ENCODE measurements around the gene MYOG. TPM values are rescaled to one million over a fixed set of nuclear protein-coding genes. Genes with fewer than 3 reads are reported as not detected.

MYOG gene
- polyA plus RNA-seq, 1 donor (not counting 4 experiments of a cell fraction or from before 2014, with no cell fraction given): not detected

DNA sequence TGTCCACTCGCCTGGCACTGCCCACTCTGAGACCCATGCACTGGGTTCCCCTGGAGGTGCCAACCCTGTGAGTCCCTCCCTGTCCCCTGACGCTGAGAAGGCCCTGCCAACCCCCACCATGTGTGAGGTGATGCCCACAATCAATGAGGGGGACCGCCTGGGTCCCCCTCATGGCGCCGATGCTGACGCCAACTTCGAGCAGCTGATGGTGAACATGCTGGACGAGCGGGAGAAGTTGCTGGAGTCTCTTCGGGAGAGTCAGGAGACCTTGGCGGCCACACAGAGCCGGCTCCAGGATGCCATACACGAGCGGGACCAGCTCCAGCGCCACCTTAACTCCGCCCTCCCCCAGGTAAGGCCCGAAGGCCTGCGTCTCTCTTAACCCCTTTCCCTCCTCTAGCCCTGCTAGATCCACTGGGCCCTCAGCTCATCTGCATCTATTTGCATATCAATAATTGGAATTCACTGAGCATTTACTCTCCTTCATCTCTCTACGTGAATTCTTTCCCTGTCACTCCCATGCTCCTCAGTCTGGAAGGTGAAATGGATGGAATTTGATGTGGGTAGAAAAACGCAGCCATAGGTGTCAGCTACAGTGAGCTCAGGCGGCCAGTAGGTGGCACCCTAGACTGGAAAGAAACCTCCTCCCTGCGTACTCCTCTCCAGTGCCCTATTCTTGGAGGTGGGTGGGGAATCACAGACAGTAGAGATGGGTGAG lies 46.8 kb downstream of the MYOG start:
- peak overlapping the region; percentile 15 for H3K4me2 ChIP-seq (ENCODE audit: control insufficient read depth, extremely low read depth, insufficient read depth, low read depth, low read length)
- peaks cover 5% of the 10 kb centered on the region for H4K20me1 ChIP-seq (ENCODE audit: control insufficient read depth, extremely low read depth, insufficient read depth, low read length)
- no peak overlapping the region for H2AFZ ChIP-seq (ENCODE audit: control insufficient read depth, low read length)
- no peak for TF ChIP-seq EZH2 (IDR thresholded peaks at IDR 0.05; ENCODE audit: low read length)
- TF ChIP-seq, protein P1, sequence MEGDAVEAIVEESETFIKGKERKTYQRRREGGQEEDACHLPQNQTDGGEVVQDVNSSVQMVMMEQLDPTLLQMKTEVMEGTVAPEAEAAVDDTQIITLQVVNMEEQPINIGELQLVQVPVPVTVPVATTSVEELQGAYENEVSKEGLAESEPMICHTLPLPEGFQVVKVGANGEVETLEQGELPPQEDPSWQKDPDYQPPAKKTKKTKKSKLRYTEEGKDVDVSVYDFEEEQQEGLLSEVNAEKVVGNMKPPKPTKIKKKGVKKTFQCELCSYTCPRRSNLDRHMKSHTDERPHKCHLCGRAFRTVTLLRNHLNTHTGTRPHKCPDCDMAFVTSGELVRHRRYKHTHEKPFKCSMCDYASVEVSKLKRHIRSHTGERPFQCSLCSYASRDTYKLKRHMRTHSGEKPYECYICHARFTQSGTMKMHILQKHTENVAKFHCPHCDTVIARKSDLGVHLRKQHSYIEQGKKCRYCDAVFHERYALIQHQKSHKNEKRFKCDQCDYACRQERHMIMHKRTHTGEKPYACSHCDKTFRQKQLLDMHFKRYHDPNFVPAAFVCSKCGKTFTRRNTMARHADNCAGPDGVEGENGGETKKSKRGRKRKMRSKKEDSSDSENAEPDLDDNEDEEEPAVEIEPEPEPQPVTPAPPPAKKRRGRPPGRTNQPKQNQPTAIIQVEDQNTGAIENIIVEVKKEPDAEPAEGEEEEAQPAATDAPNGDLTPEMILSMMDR (optimal IDR thresholded peaks at IDR 0.05 in 1 of 3, IDR thresholded peaks at IDR 0.05 in 1 of 3, conservative IDR thresholded peaks at IDR 0.05 in 1 of 3; ENCODE audit: extremely low read depth in 1 of 3, insufficient read depth in 2 of 3, low read length in 3 of 3): peak; percentile 93 to 98 (median 97)
- dilution Hi-C loops (cut with MboI; ENCODE audit: extremely low pct_ligation_motif_present, low sequenced_read_pairs): loop anchor here (25.0 kb wide), 1 partner anchor 223 kb away; no protein-coding TSS in a partner anchor
- H3K9ac ChIP-seq (ENCODE audit: control insufficient read depth, extremely low read depth, insufficient read depth, low read length): no peak overlapping the region
- DNase-seq (ENCODE audit: low read depth, low spot score) (no peak), FAIRE-seq (peak; percentile 81)
- no peak overlapping the region for H3K27ac ChIP-seq (ENCODE audit: control insufficient read depth, insufficient read depth, low read length)
- peaks cover 23% of the 10 kb centered on the region for H3K4me1 ChIP-seq (ENCODE audit: control insufficient read depth, extremely low read depth, insufficient read depth, low read length)
- H3K4me3 ChIP-seq (ENCODE audit: control insufficient read depth in 2 of 3, extremely low read depth in 1 of 3, insufficient read depth in 2 of 3, low read depth in 1 of 3, low read length in 3 of 3): no peak overlapping the region
- H3K79me2 ChIP-seq (ENCODE audit: control insufficient read depth, insufficient read depth, low read length): no peaks in the 10 kb centered on the region
- no peaks in the 10 kb centered on the region for H3K36me3 ChIP-seq (ENCODE audit: control insufficient read depth in 2 of 2, extremely low read depth in 1 of 2, insufficient read depth in 2 of 2, low read length in 2 of 2)
- H3K27me3 ChIP-seq (ENCODE audit: control insufficient read depth, extremely low read depth, insufficient read depth, low read length): peaks cover 5% of the 10 kb centered on the region
- no peaks in the 10 kb centered on the region for H3K9me3 ChIP-seq (ENCODE audit: control insufficient read depth, low read depth, low read length)
- H3K9me1 ChIP-seq (ENCODE audit: control insufficient read depth, extremely low read depth, insufficient read depth, low read length): no peaks in the 10 kb centered on the region

- H3K4me3 ChIP-seq (ENCODE audit: control insufficient read depth in 2 of 3, extremely low read depth in 1 of 3, insufficient read depth in 2 of 3, low read depth in 1 of 3, low read length in 3 of 3): no peak overlapping the region
- H4K20me1 ChIP-seq (ENCODE audit: control insufficient read depth, extremely low read depth, insufficient read depth, low read length): peaks cover 5% of the 10 kb centered on the region
- H3K4me2 ChIP-seq (ENCODE audit: control insufficient read depth, extremely low read depth, insufficient read depth, low read depth, low read length): no peak overlapping the region
- H3K9me1 ChIP-seq (ENCODE audit: control insufficient read depth, extremely low read depth, insufficient read depth, low read length): no peaks in the 10 kb centered on the region
- peaks cover 5% of the 10 kb centered on the region for H3K27me3 ChIP-seq (ENCODE audit: control insufficient read depth, extremely low read depth, insufficient read depth, low read length)
- no peak overlapping the region for H2AFZ ChIP-seq (ENCODE audit: control insufficient read depth, low read length)
- no peak overlapping the region for H3K9ac ChIP-seq (ENCODE audit: control insufficient read depth, extremely low read depth, insufficient read depth, low read length)
- DNase-seq (ENCODE audit: low read depth, low spot score): peak; percentile 83
- no peaks in the 10 kb centered on the region for H3K36me3 ChIP-seq (ENCODE audit: control insufficient read depth in 2 of 2, extremely low read depth in 1 of 2, insufficient read depth in 2 of 2, low read length in 2 of 2)
- H3K4me1 ChIP-seq (ENCODE audit: control insufficient read depth, extremely low read depth, insufficient read depth, low read length): peaks cover 23% of the 10 kb centered on the region
- dilution Hi-C loops (cut with MboI; ENCODE audit: extremely low pct_ligation_motif_present, low sequenced_read_pairs): loop anchor here (25.0 kb wide), 1 partner anchor 224 kb away; no protein-coding TSS in a partner anchor
- FAIRE-seq: peak; percentile 60
- H3K79me2 ChIP-seq (ENCODE audit: control insufficient read depth, insufficient read depth, low read length): no peaks in the 10 kb centered on the region
- H3K27ac ChIP-seq (ENCODE audit: control insufficient read depth, insufficient read depth, low read length): no peak overlapping the region
- H3K9me3 ChIP-seq (ENCODE audit: control insufficient read depth, low read depth, low read length): no peaks in the 10 kb centered on the region
- TF ChIP-seq, protein P1 (optimal IDR thresholded peaks at IDR 0.05 in 1 of 3, IDR thresholded peaks at IDR 0.05 in 1 of 3, conservative IDR thresholded peaks at IDR 0.05 in 1 of 3; ENCODE audit: extremely low read depth in 1 of 3, insufficient read depth in 2 of 3, low read length in 3 of 3): peak in 2 of 3 experiments; percentile 15 to 38
- TF ChIP-seq EZH2 (IDR thresholded peaks at IDR 0.05; ENCODE audit: low read length): no peak
These were observed 47.5 kb downstream of the MYOG start for GRCh38 chr1:203038217-203038741.
